Left ventricle myocardium inferior (tissue), 1 donor: ENCODE measurements around the gene PQBP1. TPM values are rescaled to one million over a fixed set of nuclear protein-coding genes. Genes with fewer than 3 reads are reported as not detected.

ENCODE experiments used
- DNase-seq: peaks from one replicate; pipeline ENCODE4 v3.0.0-alpha.2; 2020
- H3K27ac ChIP-seq: fragments of 200-600 bp; replicated peaks from 2 replicates; pipeline ENCODE4 v1.8.0; 2021
- H3K27me3 ChIP-seq: fragments of 200-600 bp; 2 replicates; pipeline ENCODE4 v1.8.0; 2021; ENCODE audit warnings: low read depth
- H3K36me3 ChIP-seq: fragments of 200-600 bp; 2 replicates; pipeline ENCODE4 v1.8.0; 2021
- H3K4me1 ChIP-seq: fragments of 200-600 bp; 2 replicates; pipeline ENCODE4 v1.8.0; 2021
- H3K4me3 ChIP-seq: fragments of 200-600 bp; 2 replicates; pipeline ENCODE4 v1.8.0; 2021; ENCODE audit warnings: mild to moderate bottlenecking, moderate library complexity
- H3K9me3 ChIP-seq: fragments of 200-600 bp; replicated peaks from 2 replicates; pipeline ENCODE4 v1.8.0; 2021
- CTCF ChIP-seq: fragments of 200-600 bp; IDR thresholded peaks from 2 replicates; pipeline ENCODE4 v1.8.0; 2021; ENCODE audit warnings: antibody characterized with exemption, mild to moderate bottlenecking, borderline replicate concordance
- intact Hi-C: fragments of 100-400 bp; cut with micrococcal nuclease; formaldehyde crosslinking; loops from one replicate; pipeline ENCODE4 v1.11.0; 2022
- total RNA-seq: library from RNA; stranded (reverse); fragmentation: NEBNext Ultra II Directional; extraction: Animal tissue kit (Norgen Biotek cat#: 25700); gene quantifications from one replicate; pipeline ENCODE4 v1.2.1, GENCODE V29; 2021
- donor health status: DM: no; HTN: yes; CAD: no; lungs with severe emphysema.

The PQBP1 gene
- total RNA-seq, 1 donor from 2014 or later = 60.3 TPM

- Histone ChIP-seq H3K9me3 (no peaks in the 10 kb centered on the region), H3K4me3 (no peak overlapping the region), H3K27me3 (no peaks in the 10 kb centered on the region), H3K4me1 (peaks cover 25% of the 10 kb centered on the region), H3K36me3 (no peaks in the 10 kb centered on the region), H3K27ac (no peak overlapping the region)
- no peak for TF ChIP-seq CTCF
- DNase-seq = no peak
- intact Hi-C loops = no loop called here
Observed at GRCh38 chrX:48948589-48948988, 50.9 kb downstream of the PQBP1 start.

Other genes with a start within 250 kb of the PQBP1 start
- gene WAS, start 214.1 kb upstream of the PQBP1 start, total RNA-seq = 2.3 TPM
- gene SUV39H1, start 201.2 kb upstream of the PQBP1 start, total RNA-seq = 2.6 TPM
- not detected for gene GLOD5, start 136.2 kb upstream of the PQBP1 start, total RNA-seq
- gene GATA1, start 111.3 kb upstream of the PQBP1 start, total RNA-seq = not detected
- 39.7 TPM for gene HDAC6, start 95.9 kb upstream of the PQBP1 start, total RNA-seq
- not detected for gene ERAS, start 71.4 kb upstream of the PQBP1 start, total RNA-seq
- gene PCSK1N, start 62.3 kb upstream of the PQBP1 start, total RNA-seq = not detected
- gene TIMM17B, start 162 bp upstream of the PQBP1 start, total RNA-seq = 76.1 TPM
- 10.4 TPM for gene SLC35A2, start 13.7 kb downstream of the PQBP1 start, total RNA-seq
- 3.3 TPM for gene PIM2, start 21.1 kb downstream of the PQBP1 start, total RNA-seq
- gene OTUD5, start 59.7 kb downstream of the PQBP1 start, total RNA-seq = 21.2 TPM
- 0.30 TPM for gene KCND1, start 73.9 kb downstream of the PQBP1 start, total RNA-seq
- gene GRIPAP1, start 104.3 kb downstream of the PQBP1 start, total RNA-seq = 20.7 TPM
- 19.2 TPM for gene TFE3, start 145.4 kb downstream of the PQBP1 start, total RNA-seq
- gene CCDC120, start 161.1 kb downstream of the PQBP1 start, total RNA-seq = 1.6 TPM
- 8.7 TPM for gene PRAF2, start 176.1 kb downstream of the PQBP1 start, total RNA-seq
- 80.4 TPM for gene WDR45, start 182.0 kb downstream of the PQBP1 start, total RNA-seq
- 18.1 TPM for gene GPKOW, start 225.8 kb downstream of the PQBP1 start, total RNA-seq